ENCODE measurements around the gene TCP1.

Gene TCP1

GRCh38 chr6:159778131-159778530 lies 11.3 kb downstream of the TCP1 start:
- H3K9ac ChIP-seq (ENCODE audit: low read depth in 1 of 2, low read length in 2 of 2), result no peak overlapping the region
- peaks cover 38 to 78% of the 10 kb centered on the region in 2 donors for H3K36me3 ChIP-seq (ENCODE audit: control insufficient read depth in 1 of 2, insufficient read depth in 2 of 2, low read length in 2 of 2)
- H3K9me3 ChIP-seq (ENCODE audit: control insufficient read depth in 1 of 2, low read length in 2 of 2), result no peaks in the 10 kb centered on the region
- no peaks in the 10 kb centered on the region for H3K4me1 ChIP-seq (ENCODE audit: control insufficient read depth in 1 of 2, insufficient read depth in 2 of 2, low read length in 2 of 2)
- no peak overlapping the region for H3K4me3 ChIP-seq (ENCODE audit: low read depth in 1 of 2, low read length in 2 of 2)
- no peak overlapping the region for H3K27ac ChIP-seq (ENCODE audit: low read depth, low read length)
- H3K27me3 ChIP-seq (ENCODE audit: control insufficient read depth in 1 of 2, insufficient read depth in 2 of 2, low read length in 2 of 2), result no peaks in the 10 kb centered on the region

GRCh38 chr6:159777240-159777904 lies 12.0 kb downstream of the TCP1 start:
- Histone ChIP-seq H3K36me3 (ENCODE audit: control insufficient read depth in 1 of 2, insufficient read depth in 2 of 2, low read length in 2 of 2) (peaks cover 31 to 72% of the 10 kb centered on the region in 2 donors), H3K4me3 (ENCODE audit: low read depth in 1 of 2, low read length in 2 of 2) (no peak overlapping the region), H3K9me3 (ENCODE audit: control insufficient read depth in 1 of 2, low read length in 2 of 2) (no peaks in the 10 kb centered on the region), H3K4me1 (ENCODE audit: control insufficient read depth in 1 of 2, insufficient read depth in 2 of 2, low read length in 2 of 2) (no peaks in the 10 kb centered on the region), H3K9ac (ENCODE audit: low read depth in 1 of 2, low read length in 2 of 2) (no peak overlapping the region), H3K27me3 (ENCODE audit: control insufficient read depth in 1 of 2, insufficient read depth in 2 of 2, low read length in 2 of 2) (no peaks in the 10 kb centered on the region), H3K27ac (ENCODE audit: low read depth, low read length) (no peak overlapping the region)

GRCh38 chr6:159772196-159772595 lies 17.2 kb downstream of the TCP1 start:
- no peak overlapping the region for H3K27ac ChIP-seq (ENCODE audit: low read depth, low read length)
- no peak overlapping the region for H3K9ac ChIP-seq (ENCODE audit: low read depth in 1 of 2, low read length in 2 of 2)
- peaks cover 21 to 68% of the 10 kb centered on the region in 2 donors for H3K36me3 ChIP-seq (ENCODE audit: control insufficient read depth in 1 of 2, insufficient read depth in 2 of 2, low read length in 2 of 2)
- H3K9me3 ChIP-seq (ENCODE audit: control insufficient read depth in 1 of 2, low read length in 2 of 2), result no peaks in the 10 kb centered on the region
- no peaks in the 10 kb centered on the region for H3K27me3 ChIP-seq (ENCODE audit: control insufficient read depth in 1 of 2, insufficient read depth in 2 of 2, low read length in 2 of 2)
- no peak overlapping the region for H3K4me3 ChIP-seq (ENCODE audit: low read depth in 1 of 2, low read length in 2 of 2)
- no peaks in the 10 kb centered on the region for H3K4me1 ChIP-seq (ENCODE audit: control insufficient read depth in 1 of 2, insufficient read depth in 2 of 2, low read length in 2 of 2)

GRCh38 chr6:159769470-159769869 lies 19.9 kb downstream of the TCP1 start:
- H3K27ac ChIP-seq (ENCODE audit: low read depth, low read length), result no peak overlapping the region
- H3K27me3 ChIP-seq (ENCODE audit: control insufficient read depth in 1 of 2, insufficient read depth in 2 of 2, low read length in 2 of 2), result no peaks in the 10 kb centered on the region
- no peak overlapping the region for H3K9ac ChIP-seq (ENCODE audit: low read depth in 1 of 2, low read length in 2 of 2)
- no peaks in the 10 kb centered on the region for H3K9me3 ChIP-seq (ENCODE audit: control insufficient read depth in 1 of 2, low read length in 2 of 2)
- H3K4me1 ChIP-seq (ENCODE audit: control insufficient read depth in 1 of 2, insufficient read depth in 2 of 2, low read length in 2 of 2), result no peaks in the 10 kb centered on the region
- H3K4me3 ChIP-seq (ENCODE audit: low read depth in 1 of 2, low read length in 2 of 2), result no peak overlapping the region
- peaks cover 32 to 68% of the 10 kb centered on the region in 2 donors for H3K36me3 ChIP-seq (ENCODE audit: control insufficient read depth in 1 of 2, insufficient read depth in 2 of 2, low read length in 2 of 2)

DNA sequence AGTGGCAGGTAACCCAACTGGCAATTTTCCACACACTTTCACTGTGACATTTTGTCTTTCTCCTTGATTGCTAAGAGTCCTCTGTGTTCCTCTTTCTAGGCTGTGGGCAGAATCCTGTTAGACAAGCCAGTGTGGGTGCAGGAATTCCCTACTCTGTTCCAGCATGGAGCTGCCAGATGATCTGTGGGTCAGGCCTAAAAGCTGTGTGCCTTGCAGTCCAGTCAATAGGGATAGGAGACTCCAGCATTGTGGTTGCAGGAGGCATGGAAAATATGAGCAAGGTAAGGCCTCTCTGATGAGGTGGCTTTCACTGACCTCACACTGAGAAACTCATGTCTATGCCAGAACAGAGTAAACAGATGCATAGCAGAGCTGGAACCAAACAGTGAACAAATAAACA lies 22.5 kb downstream of the TCP1 start:
- no peak overlapping the region for H3K27ac ChIP-seq (ENCODE audit: low read depth, low read length)
- peaks cover 29 to 68% of the 10 kb centered on the region in 2 donors for H3K36me3 ChIP-seq (ENCODE audit: control insufficient read depth in 1 of 2, insufficient read depth in 2 of 2, low read length in 2 of 2)

GRCh38 chr6:159762681-159763293 lies 26.6 kb downstream of the TCP1 start:
- H3K36me3 ChIP-seq (ENCODE audit: control insufficient read depth in 1 of 2, insufficient read depth in 2 of 2, low read length in 2 of 2), result peaks cover 15 to 36% of the 10 kb centered on the region in 2 donors
- no peaks in the 10 kb centered on the region for H3K27me3 ChIP-seq (ENCODE audit: control insufficient read depth in 1 of 2, insufficient read depth in 2 of 2, low read length in 2 of 2)
- H3K4me1 ChIP-seq (ENCODE audit: control insufficient read depth in 1 of 2, insufficient read depth in 2 of 2, low read length in 2 of 2), result peaks cover 14 to 17% of the 10 kb centered on the region in 2 donors
- no peaks in the 10 kb centered on the region for H3K9me3 ChIP-seq (ENCODE audit: control insufficient read depth in 1 of 2, low read length in 2 of 2)
- peak overlapping the region; percentile 82 to 85 for H3K4me3 ChIP-seq (ENCODE audit: low read depth in 1 of 2, low read length in 2 of 2)
- H3K9ac ChIP-seq (ENCODE audit: low read depth in 1 of 2, low read length in 2 of 2), result peak overlapping the region; percentile 69 to 90
- H3K27ac ChIP-seq (ENCODE audit: low read depth, low read length), result peak overlapping the region; percentile 99

More for the DNA sequence above, 22.5 kb downstream of the TCP1 start:
- H3K9ac ChIP-seq (ENCODE audit: low read depth in 1 of 2, low read length in 2 of 2), result no peak overlapping the region
- H3K4me3 ChIP-seq (ENCODE audit: low read depth in 1 of 2, low read length in 2 of 2), result no peak overlapping the region
- no peaks in the 10 kb centered on the region for H3K9me3 ChIP-seq (ENCODE audit: control insufficient read depth in 1 of 2, low read length in 2 of 2)
- peaks cover 5 to 8% of the 10 kb centered on the region in 2 donors for H3K4me1 ChIP-seq (ENCODE audit: control insufficient read depth in 1 of 2, insufficient read depth in 2 of 2, low read length in 2 of 2)
- H3K27me3 ChIP-seq (ENCODE audit: control insufficient read depth in 1 of 2, insufficient read depth in 2 of 2, low read length in 2 of 2), result no peaks in the 10 kb centered on the region

- peak within 1 kb of the TSS; percentile 99 for H3K27ac ChIP-seq (ENCODE audit: low read depth, low read length)
- H3K4me1 ChIP-seq (ENCODE audit: control insufficient read depth in 1 of 2, insufficient read depth in 2 of 2, low read length in 2 of 2), result peaks cover 14 to 17% of the 10 kb centered on the region in 2 donors
- peak within 1 kb of the TSS; percentile 90 to 98 for H3K9ac ChIP-seq (ENCODE audit: low read depth in 1 of 2, low read length in 2 of 2)
- no peaks in the 10 kb centered on the region for H3K9me3 ChIP-seq (ENCODE audit: control insufficient read depth in 1 of 2, low read length in 2 of 2)
- peaks cover 9 to 36% of the 10 kb centered on the region in 2 donors for H3K36me3 ChIP-seq (ENCODE audit: control insufficient read depth in 1 of 2, insufficient read depth in 2 of 2, low read length in 2 of 2)
- no peaks in the 10 kb centered on the region for H3K27me3 ChIP-seq (ENCODE audit: control insufficient read depth in 1 of 2, insufficient read depth in 2 of 2, low read length in 2 of 2)
- peak within 1 kb of the TSS; percentile 82 to 85 for H3K4me3 ChIP-seq (ENCODE audit: low read depth in 1 of 2, low read length in 2 of 2)
These were observed 27.3 kb downstream of the TCP1 start, which contains the start of gene ACAT2 for GRCh38 chr6:159761873-159762680. Gene ACAT2, plus strand, starts transcription at chr6:159762045. Its CDS starts 43 bp downstream, at chr6:159762088.

DNA sequence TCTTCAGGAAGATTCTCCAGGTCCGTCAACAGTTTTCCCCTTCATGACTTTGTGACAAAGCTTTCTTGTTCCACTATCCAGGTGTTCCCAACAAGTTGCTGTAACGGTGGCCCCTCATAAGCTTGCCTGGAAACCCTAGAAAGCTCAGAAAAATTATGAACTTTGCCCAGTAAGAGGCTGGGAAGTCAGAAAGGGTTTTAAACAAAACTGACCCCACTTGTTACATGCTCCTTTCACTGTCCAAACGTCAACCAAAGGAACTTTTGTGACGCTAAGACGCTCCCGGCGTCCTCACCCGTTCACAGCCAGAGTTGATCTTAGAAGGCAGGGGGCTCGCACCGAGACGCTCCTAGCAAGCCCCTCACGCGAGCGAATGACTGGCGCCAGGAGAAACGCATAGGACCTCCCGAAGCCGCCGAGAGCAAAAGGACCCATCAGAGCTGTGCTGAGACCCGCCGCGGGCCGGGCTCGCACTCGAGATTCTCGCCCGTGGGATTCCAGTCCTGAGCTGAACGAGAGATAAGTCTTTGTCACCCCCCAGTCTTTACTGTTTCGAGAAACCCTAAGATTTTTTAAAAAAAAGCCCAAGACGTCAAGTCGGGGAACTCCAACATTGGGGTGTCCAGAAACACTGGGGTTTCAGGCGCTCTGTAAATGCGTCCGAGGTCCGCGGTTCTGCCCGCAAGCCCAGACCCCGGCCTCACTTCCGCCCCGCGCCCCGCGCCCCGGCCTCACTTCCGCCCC lies 28.1 kb downstream of the TCP1 start:
- Histone ChIP-seq H3K4me1 (ENCODE audit: control insufficient read depth in 1 of 2, insufficient read depth in 2 of 2, low read length in 2 of 2) (peaks cover 14 to 17% of the 10 kb centered on the region in 2 donors), H3K27me3 (ENCODE audit: control insufficient read depth in 1 of 2, insufficient read depth in 2 of 2, low read length in 2 of 2) (no peaks in the 10 kb centered on the region), H3K9me3 (ENCODE audit: control insufficient read depth in 1 of 2, low read length in 2 of 2) (no peaks in the 10 kb centered on the region), H3K36me3 (ENCODE audit: control insufficient read depth in 1 of 2, insufficient read depth in 2 of 2, low read length in 2 of 2) (peaks cover 4 to 36% of the 10 kb centered on the region in 2 donors), H3K27ac (ENCODE audit: low read depth, low read length) (peak overlapping the region; percentile 99), H3K4me3 (ENCODE audit: low read depth in 1 of 2, low read length in 2 of 2) (peak overlapping the region; percentile 82 to 85), H3K9ac (ENCODE audit: low read depth in 1 of 2, low read length in 2 of 2) (peak overlapping the region; percentile 87 to 98)

DNA sequence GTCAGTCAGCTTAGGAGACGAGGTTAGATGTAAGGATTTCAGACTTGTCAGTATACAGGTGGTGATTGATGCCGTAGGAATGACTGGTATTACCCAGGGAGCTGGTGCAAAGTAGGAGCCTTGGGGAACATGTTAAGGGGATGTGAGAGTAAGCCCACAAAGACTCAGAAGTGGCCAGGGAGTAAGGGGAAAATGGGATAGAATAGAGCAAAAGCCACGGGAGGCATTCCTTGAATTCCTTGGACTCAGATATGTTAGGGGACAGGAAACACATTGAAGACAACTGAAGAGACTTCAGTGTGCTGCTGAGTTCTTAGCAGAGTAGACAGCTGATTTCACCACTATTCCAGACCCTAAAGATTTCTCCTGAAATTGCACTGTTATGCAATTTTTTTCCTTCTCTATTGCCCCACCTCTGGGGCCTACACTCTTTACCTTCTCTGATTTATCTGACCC lies 28.8 kb downstream of the TCP1 start:
- H3K4me3 ChIP-seq (ENCODE audit: low read depth in 1 of 2, low read length in 2 of 2), result peak overlapping the region; percentile 82 to 85
- no peaks in the 10 kb centered on the region for H3K9me3 ChIP-seq (ENCODE audit: control insufficient read depth in 1 of 2, low read length in 2 of 2)
- peak overlapping the region in 1 of 2 donors; percentile 98 for H3K9ac ChIP-seq (ENCODE audit: low read depth in 1 of 2, low read length in 2 of 2)
- H3K4me1 ChIP-seq (ENCODE audit: control insufficient read depth in 1 of 2, insufficient read depth in 2 of 2, low read length in 2 of 2), result peaks cover 14 to 17% of the 10 kb centered on the region in 2 donors
- H3K27me3 ChIP-seq (ENCODE audit: control insufficient read depth in 1 of 2, insufficient read depth in 2 of 2, low read length in 2 of 2), result no peaks in the 10 kb centered on the region
- peaks cover 4 to 41% of the 10 kb centered on the region in 2 donors for H3K36me3 ChIP-seq (ENCODE audit: control insufficient read depth in 1 of 2, insufficient read depth in 2 of 2, low read length in 2 of 2)
- no peak overlapping the region for H3K27ac ChIP-seq (ENCODE audit: low read depth, low read length)
